ENCODE measurements around the gene INPP5D. TPM values are rescaled to one million over a fixed set of nuclear protein-coding genes. Genes with fewer than 3 reads are reported as not detected.

Gene INPP5D
- total and polyA plus RNA-seq, 8 donors: 3.7 to 564 (median 8.5) TPM

DNA sequence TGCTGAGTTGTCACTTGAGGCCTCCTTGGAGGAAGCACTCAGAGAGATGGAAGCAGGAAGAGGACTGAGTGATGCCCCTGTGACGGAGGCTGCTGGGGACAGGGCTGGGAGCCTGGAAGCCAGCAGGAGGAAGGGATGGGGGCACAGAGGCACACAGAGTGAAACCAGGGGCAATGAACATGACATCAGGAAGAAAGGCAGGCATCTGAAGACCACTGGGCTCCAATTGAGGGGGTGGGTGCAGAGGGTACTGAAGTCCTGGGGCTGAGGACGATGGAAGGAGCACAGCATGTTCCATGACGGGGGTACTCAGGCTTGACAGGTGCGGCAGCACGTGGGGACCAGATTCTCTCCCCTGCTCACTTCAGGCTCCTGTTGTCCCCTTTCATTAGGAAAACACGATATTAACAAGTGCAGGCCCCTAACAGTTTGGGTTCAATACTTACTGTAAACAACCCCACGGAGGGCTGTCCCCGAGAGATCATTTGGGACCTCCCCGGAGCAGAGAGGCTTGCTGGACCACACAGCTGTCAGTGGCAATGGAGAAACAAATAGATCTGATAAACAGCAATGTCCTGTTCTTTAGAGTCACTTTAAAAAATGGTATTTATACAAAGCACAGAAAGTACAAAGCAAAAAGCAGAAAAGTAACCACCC is 8.7 kb downstream of the INPP5D start:
- H3K27me3 ChIP-seq: no peaks in the 10 kb centered on the region
- peaks cover 0 to 5% (median 0%) of the 10 kb centered on the region in 4 donors for H3K9me3 ChIP-seq
- H3K27ac ChIP-seq: no peak overlapping the region
- H3K4me1 ChIP-seq: peaks cover 0 to 25% (median 7%) of the 10 kb centered on the region in 4 donors
- DNase-seq: peak in 1 of 2 donors; percentile 20
- H3K36me3 ChIP-seq: peaks cover 0 to 11% (median 0%) of the 10 kb centered on the region in 4 donors
- no peak overlapping the region for H3K4me3 ChIP-seq
- 55 to 66% (median 62%) methylated on average over 9 of the region's 9 CpGs for WGBS, 5 donors
- intact Hi-C loops (cut with DNase I; ENCODE audit: low total_unique reads): no loop called here
- TF ChIP-seq EP300 (IDR thresholded peaks at IDR 0.05): no peak
- TF ChIP-seq POLR2AphosphoS5 (IDR thresholded peaks at IDR 0.05): no peak
- TF ChIP-seq POLR2A (IDR thresholded peaks at IDR 0.05): no peak
- TF ChIP-seq, protein P1, sequence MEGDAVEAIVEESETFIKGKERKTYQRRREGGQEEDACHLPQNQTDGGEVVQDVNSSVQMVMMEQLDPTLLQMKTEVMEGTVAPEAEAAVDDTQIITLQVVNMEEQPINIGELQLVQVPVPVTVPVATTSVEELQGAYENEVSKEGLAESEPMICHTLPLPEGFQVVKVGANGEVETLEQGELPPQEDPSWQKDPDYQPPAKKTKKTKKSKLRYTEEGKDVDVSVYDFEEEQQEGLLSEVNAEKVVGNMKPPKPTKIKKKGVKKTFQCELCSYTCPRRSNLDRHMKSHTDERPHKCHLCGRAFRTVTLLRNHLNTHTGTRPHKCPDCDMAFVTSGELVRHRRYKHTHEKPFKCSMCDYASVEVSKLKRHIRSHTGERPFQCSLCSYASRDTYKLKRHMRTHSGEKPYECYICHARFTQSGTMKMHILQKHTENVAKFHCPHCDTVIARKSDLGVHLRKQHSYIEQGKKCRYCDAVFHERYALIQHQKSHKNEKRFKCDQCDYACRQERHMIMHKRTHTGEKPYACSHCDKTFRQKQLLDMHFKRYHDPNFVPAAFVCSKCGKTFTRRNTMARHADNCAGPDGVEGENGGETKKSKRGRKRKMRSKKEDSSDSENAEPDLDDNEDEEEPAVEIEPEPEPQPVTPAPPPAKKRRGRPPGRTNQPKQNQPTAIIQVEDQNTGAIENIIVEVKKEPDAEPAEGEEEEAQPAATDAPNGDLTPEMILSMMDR (IDR thresholded peaks at IDR 0.05): no peak

DNA sequence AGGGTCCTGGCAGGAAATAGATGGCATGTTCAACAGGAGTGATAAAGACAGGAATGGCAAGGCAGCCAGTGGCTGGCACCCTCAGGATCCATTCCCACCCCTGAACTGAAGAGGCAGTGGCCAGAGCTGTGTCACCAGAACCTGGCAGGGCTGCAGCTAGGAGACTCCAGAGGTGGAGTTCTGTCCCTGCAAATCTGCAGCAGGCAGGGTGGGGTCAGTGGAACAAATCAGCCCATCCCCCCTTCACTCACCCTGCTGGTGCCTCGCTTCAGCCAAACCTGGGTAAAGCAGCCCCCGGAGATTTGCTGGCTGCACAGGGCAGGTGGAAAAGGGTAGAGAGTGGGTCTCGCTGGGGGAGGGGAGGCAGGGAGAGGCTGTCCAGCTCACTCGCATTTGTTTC is 12.7 kb downstream of the INPP5D start:
- peak in 1 of 2 donors; percentile 1 for DNase-seq
- Histone ChIP-seq H3K9me3 (peaks cover 0 to 5% (median 0%) of the 10 kb centered on the region in 4 donors), H3K36me3 (peaks cover 0 to 4% (median 0%) of the 10 kb centered on the region in 4 donors), H3K27me3 (no peaks in the 10 kb centered on the region), H3K27ac (no peak overlapping the region), H3K4me3 (no peak overlapping the region), H3K4me1 (peaks cover 4 to 42% (median 9%) of the 10 kb centered on the region in 4 donors)
- intact Hi-C loops (cut with DNase I; ENCODE audit: low total_unique reads): no loop called here
- TF ChIP-seq, protein P1 (IDR thresholded peaks at IDR 0.05): no peak
- TF ChIP-seq EP300 (IDR thresholded peaks at IDR 0.05): no peak
- TF ChIP-seq POLR2AphosphoS5 (IDR thresholded peaks at IDR 0.05): no peak
- TF ChIP-seq POLR2A (IDR thresholded peaks at IDR 0.05): no peak
- 65 to 77% (median 71%) methylated on average over 4 of the region's 4 CpGs for WGBS, 5 donors

DNA sequence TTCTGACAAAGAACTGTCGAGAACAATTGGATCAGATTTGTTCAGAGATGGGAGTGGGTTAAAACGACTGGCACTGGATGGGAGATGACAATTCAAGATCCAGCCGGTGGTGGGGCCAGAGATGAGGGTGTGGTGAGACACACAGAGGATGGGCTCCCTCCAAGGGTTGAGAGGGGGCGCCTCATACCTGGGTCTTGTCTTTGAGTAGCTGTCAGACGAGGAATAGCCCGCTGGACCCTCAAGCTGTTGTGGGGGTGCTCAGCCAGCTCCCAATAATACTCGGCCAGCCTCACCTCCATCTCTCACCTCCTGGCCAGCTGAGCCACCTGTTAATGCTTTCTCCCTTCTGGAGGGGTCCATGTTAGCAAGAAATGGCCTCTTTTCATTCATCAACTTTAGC is 14.0 kb downstream of the INPP5D start:
- H3K4me1 ChIP-seq: peaks cover 4 to 40% (median 9%) of the 10 kb centered on the region in 4 donors
- intact Hi-C loops (cut with DNase I; ENCODE audit: low total_unique reads): no loop called here
- TF ChIP-seq, protein P1 (IDR thresholded peaks at IDR 0.05): no peak
- no peak for TF ChIP-seq POLR2A (IDR thresholded peaks at IDR 0.05)
- TF ChIP-seq EP300 (IDR thresholded peaks at IDR 0.05): no peak
- TF ChIP-seq POLR2AphosphoS5 (IDR thresholded peaks at IDR 0.05): no peak
- no peaks in the 10 kb centered on the region for H3K27me3 ChIP-seq
- 70 to 80% (median 76%) methylated on average over 7 of the region's 7 CpGs for WGBS, 5 donors
- DNase-seq: peak in 1 of 2 donors; percentile 24
- peaks cover 0 to 5% (median 0%) of the 10 kb centered on the region in 4 donors for H3K9me3 ChIP-seq
- peaks cover 0 to 4% (median 0%) of the 10 kb centered on the region in 4 donors for H3K36me3 ChIP-seq
- H3K27ac ChIP-seq: no peak overlapping the region
- no peak overlapping the region for H3K4me3 ChIP-seq

DNA sequence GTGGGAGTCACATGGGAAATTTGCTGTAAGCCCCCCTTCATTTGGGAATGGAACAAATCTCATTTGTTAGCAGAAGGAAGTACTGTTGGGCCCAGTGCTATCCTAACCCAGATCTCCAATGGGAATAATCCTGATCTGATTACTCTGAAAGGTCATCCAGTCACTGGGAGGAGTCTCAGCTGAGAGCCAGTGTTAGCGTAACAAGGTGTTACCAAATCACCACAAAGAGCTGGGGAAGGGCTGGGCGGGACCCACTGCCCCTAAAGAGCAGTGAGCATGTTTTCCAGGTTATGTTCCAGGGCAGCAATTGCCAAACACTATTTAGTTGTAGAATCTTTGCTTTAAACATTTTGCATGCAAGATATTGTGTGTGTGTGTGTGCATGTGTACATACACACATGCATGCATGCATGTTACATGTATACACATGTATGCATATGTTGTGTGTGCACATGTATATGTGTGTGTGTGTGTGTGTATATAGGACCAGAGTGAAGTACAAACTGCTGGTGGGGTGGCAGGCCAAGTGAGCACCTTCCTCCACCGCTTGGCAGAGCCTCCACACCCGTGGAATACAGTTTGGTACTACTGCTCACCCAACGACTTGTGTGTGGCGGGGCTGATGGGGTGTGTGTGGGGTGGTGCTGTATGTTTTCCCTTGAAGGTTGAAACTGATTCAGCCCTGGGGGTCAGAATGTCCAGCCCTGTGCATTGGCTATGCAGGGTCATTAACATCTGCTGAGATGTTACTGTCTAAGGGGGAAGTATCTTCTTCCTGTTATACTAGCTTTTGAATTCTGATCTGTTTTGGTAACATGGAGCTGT is 15.2 kb downstream of the INPP5D start:
- WGBS, 5 donors: 58 to 64% (median 60%) methylated on average over 6 of the region's 6 CpGs
- H3K9me3 ChIP-seq: peaks cover 0 to 5% (median 0%) of the 10 kb centered on the region in 4 donors
- no peak overlapping the region for H3K4me3 ChIP-seq
- no peaks in the 10 kb centered on the region for H3K27me3 ChIP-seq
- intact Hi-C loops (cut with DNase I; ENCODE audit: low total_unique reads): no loop called here
- TF ChIP-seq, protein P1 (IDR thresholded peaks at IDR 0.05): no peak
- no peak for TF ChIP-seq POLR2A (IDR thresholded peaks at IDR 0.05)
- no peak for TF ChIP-seq EP300 (IDR thresholded peaks at IDR 0.05)
- no peak for TF ChIP-seq POLR2AphosphoS5 (IDR thresholded peaks at IDR 0.05)
- peaks cover 0 to 4% (median 0%) of the 10 kb centered on the region in 4 donors for H3K36me3 ChIP-seq
- DNase-seq: peak in 1 of 2 donors; percentile 25
- H3K4me1 ChIP-seq: peaks cover 4 to 52% (median 9%) of the 10 kb centered on the region in 4 donors
- peak overlapping the region in 4 of 5 donors; percentile 1 to 68 (median 52) for H3K27ac ChIP-seq

Measured in stomach (tissue), 9 donors.